Stimulated activated CD4-positive, alpha-beta T cell treated with anti-CD3 and anti-CD28 coated beads, Interleukin-15, amount 100 ng/mL, for 24 hours (primary cell): ENCODE measurements around the gene EPB41L2.
"Not testable (repeated sequence)": the region's sequence is repeated elsewhere in the genome, so short reads cannot be mapped to it uniquely, and the experiment has no call there.

ENCODE experiments used
- DNase-seq: peaks from one replicate; pipeline ENCODE4 v3.0.0-alpha.2; 2020

EPB41L2 gene

GRCh38 chr6:130827247-130828149, 235.5 kb downstream of the EPB41L2 start, which contains the start of gene SMLR1:
Gene SMLR1 (plus strand): TSS chr6:130827406. CDS start chr6:130827414, 8 bp downstream.
- no peak for DNase-seq

GRCh38 chr6:130826442-130827246, 236.4 kb downstream of the EPB41L2 start:
- no peak for DNase-seq

- no peak for DNase-seq
These were observed 237.1 kb downstream of the EPB41L2 start for GRCh38 chr6:130825772-130826441.

GRCh38 chr6:130824978-130825694, 237.9 kb downstream of the EPB41L2 start:
- no peak for DNase-seq

GRCh38 chr6:130822736-130823135, 240.3 kb downstream of the EPB41L2 start:
- DNase-seq = no peak

- DNase-seq = no peak
These were observed 247.6 kb downstream of the EPB41L2 start for GRCh38 chr6:130815200-130816071.

- no peak for DNase-seq
These were observed 248.5 kb downstream of the EPB41L2 start for GRCh38 chr6:130814506-130814905.

- DNase-seq = no peak
These were observed 251.1 kb downstream of the EPB41L2 start for GRCh38 chr6:130811932-130812331.

- DNase-seq = no peak
These were observed 252.6 kb downstream of the EPB41L2 start for GRCh38 chr6:130810307-130811030.

- DNase-seq = not testable (repeated sequence)
These were observed 261.7 kb downstream of the EPB41L2 start for GRCh38 chr6:130801368-130801767.

GRCh38 chr6:130797061-130797460, 266.0 kb downstream of the EPB41L2 start:
- no peak for DNase-seq

GRCh38 chr6:130796313-130796905, 266.6 kb downstream of the EPB41L2 start:
- no peak for DNase-seq

- DNase-seq = no peak
These were observed 268.3 kb downstream of the EPB41L2 start for GRCh38 chr6:130794738-130795137.

GRCh38 chr6:130794010-130794697, 268.9 kb downstream of the EPB41L2 start:
- DNase-seq = no peak
